Activated CD8-positive, alpha-beta T cell treated with anti-CD3 and anti-CD28 coated beads for 36 hours (primary cell): ENCODE data around the gene TBC1D16. TPM values are rescaled to one million over a fixed set of nuclear protein-coding genes. Genes with fewer than 3 reads are reported as not detected.
A peak's percentile ranks its signal among the peaks of the same experiment; 100 is the strongest.

Experiments used
- ATAC-seq: fragments of 200-7000 bp; cut with Tn5 transposase; one replicate; pipeline ENCODE4 v1.10.0; 2021; ENCODE audit warnings: mild to moderate bottlenecking, moderate library complexity
- CTCF ChIA-PET: fragments of 350-600 bp; sonication (Branson Sonifier 250); formaldehyde crosslinking; loops from one replicate; lab custom pipeline; 2021; ENCODE audit warnings: antibody characterized with exemption; lab: Charles Lee
- POLR2A ChIA-PET: fragments of 350-600 bp; sonication (Branson Sonifier 250); formaldehyde crosslinking; loops from one replicate; lab custom pipeline; 2021; ENCODE audit warnings: antibody characterized with exemption; lab: Charles Lee
- DNase-seq: peaks from one replicate; pipeline ENCODE4 v3.0.0-alpha.2; 2020
- H3K27ac Mint-ChIP-seq: one replicate; pipeline ENCODE4 v1.8.0; 2021; ENCODE audit warnings: mild to moderate bottlenecking, mixed read lengths
- H3K27me3 Mint-ChIP-seq: one replicate; pipeline ENCODE4 v1.8.0; 2021; ENCODE audit warnings: mixed read lengths
- H3K36me3 Mint-ChIP-seq: one replicate; pipeline ENCODE4 v1.8.0; 2021; ENCODE audit warnings: low read depth, mixed read lengths
- H3K4me1 Mint-ChIP-seq: one replicate; pipeline ENCODE4 v1.8.0; 2021; ENCODE audit warnings: low read depth, mixed read lengths
- H3K4me3 Mint-ChIP-seq: one replicate; pipeline ENCODE4 v1.8.0; 2021; ENCODE audit warnings: mild to moderate bottlenecking, moderate library complexity, mixed read lengths
- H3K9me3 Mint-ChIP-seq: one replicate; pipeline ENCODE4 v1.8.0; 2021; ENCODE audit warnings: mixed read lengths
- CTCF ChIP-seq: fragments of 200-600 bp; IDR thresholded peaks from one replicate; pipeline ENCODE4 v1.8.0; 2022; ENCODE audit warnings: antibody characterized with exemption, mild to moderate bottlenecking
- intact Hi-C: fragments of 100-400 bp; cut with micrococcal nuclease; formaldehyde crosslinking; loops from one replicate; pipeline ENCODE4 v1.10.0; 2022
- total RNA-seq, 2 experiments: library from RNA; stranded (reverse); gene quantifications; one replicate each; pipeline ENCODE4 v1.2.3, GENCODE V29; 2021

TBC1D16 gene
- total RNA-seq, 2 experiments from 2014 or later: 9.6 to 12.0 TPM

- TF ChIP-seq CTCF: no peak
- ChIA-PET POLR2A (no interaction called here), CTCF (no interaction called here)
- intact Hi-C loops: no loop called here
- peak; percentile 10 for ATAC-seq
- no peak for DNase-seq
- no peak overlapping the region for H3K4me3 Mint-ChIP-seq
- no peaks in the 10 kb centered on the region for H3K9me3 Mint-ChIP-seq
- H3K27ac Mint-ChIP-seq: no peak overlapping the region
- H3K27me3 Mint-ChIP-seq: no peaks in the 10 kb centered on the region
- no peaks in the 10 kb centered on the region for H3K36me3 Mint-ChIP-seq
- no peaks in the 10 kb centered on the region for H3K4me1 Mint-ChIP-seq
These were observed 11.3 kb downstream of the TBC1D16 start for GRCh38 chr17:80024206-80024972.

- no peak for TF ChIP-seq CTCF
- CTCF ChIA-PET: no interaction called here
- Mint-ChIP-seq H3K27me3 (no peaks in the 10 kb centered on the region), H3K36me3 (no peaks in the 10 kb centered on the region), H3K4me3 (no peak overlapping the region), H3K4me1 (no peaks in the 10 kb centered on the region), H3K9me3 (no peaks in the 10 kb centered on the region), H3K27ac (no peak overlapping the region)
- ATAC-seq (no peak), DNase-seq (no peak)
- POLR2A ChIA-PET: no interaction called here
- intact Hi-C loops: no loop called here
These were observed 12.0 kb downstream of the TBC1D16 start for GRCh38 chr17:80023481-80024205.

GRCh38 chr17:80021600-80021999 lies 14.1 kb downstream of the TBC1D16 start:
- DNase-seq (no peak), ATAC-seq (no peak)
- H3K4me1 Mint-ChIP-seq: no peaks in the 10 kb centered on the region
- intact Hi-C loops: no loop called here
- CTCF ChIA-PET: interaction anchor here (1.4 to 3.3 kb wide), 2 partner anchors 13 to 15 kb away, joined by 5 to 13 read pairs; no protein-coding TSS in a partner anchor
- H3K9me3 Mint-ChIP-seq: no peaks in the 10 kb centered on the region
- POLR2A ChIA-PET: no interaction called here
- H3K36me3 Mint-ChIP-seq: no peaks in the 10 kb centered on the region
- no peak overlapping the region for H3K4me3 Mint-ChIP-seq
- no peak overlapping the region for H3K27ac Mint-ChIP-seq
- TF ChIP-seq CTCF: no peak
- no peaks in the 10 kb centered on the region for H3K27me3 Mint-ChIP-seq

GRCh38 chr17:80018917-80019651 lies 16.6 kb downstream of the TBC1D16 start:
- H3K36me3 Mint-ChIP-seq: no peaks in the 10 kb centered on the region
- DNase-seq: no peak
- no peaks in the 10 kb centered on the region for H3K27me3 Mint-ChIP-seq
- H3K4me3 Mint-ChIP-seq: no peak overlapping the region
- TF ChIP-seq CTCF: no peak
- no peak for ATAC-seq
- ChIA-PET CTCF (interaction anchor here (1.5 kb wide), 1 partner anchor 10 kb away, joined by 6 read pairs; no protein-coding TSS in a partner anchor), POLR2A (no interaction called here)
- intact Hi-C loops: no loop called here
- no peaks in the 10 kb centered on the region for H3K4me1 Mint-ChIP-seq
- no peak overlapping the region for H3K27ac Mint-ChIP-seq
- no peaks in the 10 kb centered on the region for H3K9me3 Mint-ChIP-seq
